ENCODE measurements around the gene DCPS.
A peak's percentile ranks its signal among the peaks of the same experiment; 100 is the strongest.

DCPS gene

DNA sequence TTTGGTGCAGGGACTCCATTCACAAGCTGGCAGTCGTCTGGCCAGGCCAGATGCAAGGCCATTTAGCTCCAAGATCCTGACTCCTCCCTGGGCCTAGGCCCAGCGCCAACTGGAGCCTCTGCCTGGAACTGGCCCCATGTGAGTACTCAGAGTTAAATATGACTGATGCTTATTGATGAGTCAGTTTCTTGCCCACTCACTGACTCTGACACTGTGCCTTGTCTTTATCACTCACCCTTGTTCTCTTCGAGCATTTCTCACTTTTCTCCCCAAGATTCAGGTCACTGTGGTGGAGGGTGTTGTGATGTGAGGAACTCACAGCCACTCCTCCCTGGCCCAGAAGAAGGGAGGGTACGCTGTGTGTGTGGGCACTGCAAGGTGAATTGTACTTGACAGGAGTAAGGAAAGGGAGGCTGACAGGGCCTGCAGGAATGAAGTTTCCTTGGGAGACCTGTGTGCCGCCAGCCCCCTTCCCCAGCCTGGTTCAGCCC is 28.4 kb downstream of the DCPS start:
- no peak overlapping the region for H3K4me3 ChIP-seq (ENCODE audit: low read length)
- peak; percentile 79 for DNase-seq (ENCODE audit: low read depth)
- TF ChIP-seq, protein P1, sequence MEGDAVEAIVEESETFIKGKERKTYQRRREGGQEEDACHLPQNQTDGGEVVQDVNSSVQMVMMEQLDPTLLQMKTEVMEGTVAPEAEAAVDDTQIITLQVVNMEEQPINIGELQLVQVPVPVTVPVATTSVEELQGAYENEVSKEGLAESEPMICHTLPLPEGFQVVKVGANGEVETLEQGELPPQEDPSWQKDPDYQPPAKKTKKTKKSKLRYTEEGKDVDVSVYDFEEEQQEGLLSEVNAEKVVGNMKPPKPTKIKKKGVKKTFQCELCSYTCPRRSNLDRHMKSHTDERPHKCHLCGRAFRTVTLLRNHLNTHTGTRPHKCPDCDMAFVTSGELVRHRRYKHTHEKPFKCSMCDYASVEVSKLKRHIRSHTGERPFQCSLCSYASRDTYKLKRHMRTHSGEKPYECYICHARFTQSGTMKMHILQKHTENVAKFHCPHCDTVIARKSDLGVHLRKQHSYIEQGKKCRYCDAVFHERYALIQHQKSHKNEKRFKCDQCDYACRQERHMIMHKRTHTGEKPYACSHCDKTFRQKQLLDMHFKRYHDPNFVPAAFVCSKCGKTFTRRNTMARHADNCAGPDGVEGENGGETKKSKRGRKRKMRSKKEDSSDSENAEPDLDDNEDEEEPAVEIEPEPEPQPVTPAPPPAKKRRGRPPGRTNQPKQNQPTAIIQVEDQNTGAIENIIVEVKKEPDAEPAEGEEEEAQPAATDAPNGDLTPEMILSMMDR (IDR thresholded peaks at IDR 0.05; ENCODE audit: insufficient read depth, low read depth, low read length, missing control alignments) = no peak

DNA sequence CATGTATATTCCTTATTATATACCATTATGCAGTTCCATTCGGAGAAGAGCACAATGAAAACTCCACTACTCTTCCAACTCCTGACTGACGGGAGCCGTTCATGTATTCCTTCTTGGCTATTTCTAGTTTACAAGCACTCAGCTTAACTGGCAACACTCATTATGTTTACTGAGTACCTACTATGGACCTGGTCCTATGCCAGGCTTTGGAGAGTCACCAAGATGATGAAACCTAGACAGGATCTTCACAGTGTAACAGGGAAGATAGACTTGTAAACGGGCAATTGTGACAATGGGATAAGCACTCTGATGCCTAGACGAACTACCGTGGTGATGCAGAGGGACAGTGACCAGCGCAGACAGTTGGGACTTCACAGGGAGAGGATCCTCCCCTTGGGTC is 29.3 kb downstream of the DCPS start:
- peak; percentile 32 for DNase-seq (ENCODE audit: low read depth)
- no peak overlapping the region for H3K4me3 ChIP-seq (ENCODE audit: low read length)
- TF ChIP-seq, protein P1 (IDR thresholded peaks at IDR 0.05; ENCODE audit: insufficient read depth, low read depth, low read length, missing control alignments) = no peak

DNA sequence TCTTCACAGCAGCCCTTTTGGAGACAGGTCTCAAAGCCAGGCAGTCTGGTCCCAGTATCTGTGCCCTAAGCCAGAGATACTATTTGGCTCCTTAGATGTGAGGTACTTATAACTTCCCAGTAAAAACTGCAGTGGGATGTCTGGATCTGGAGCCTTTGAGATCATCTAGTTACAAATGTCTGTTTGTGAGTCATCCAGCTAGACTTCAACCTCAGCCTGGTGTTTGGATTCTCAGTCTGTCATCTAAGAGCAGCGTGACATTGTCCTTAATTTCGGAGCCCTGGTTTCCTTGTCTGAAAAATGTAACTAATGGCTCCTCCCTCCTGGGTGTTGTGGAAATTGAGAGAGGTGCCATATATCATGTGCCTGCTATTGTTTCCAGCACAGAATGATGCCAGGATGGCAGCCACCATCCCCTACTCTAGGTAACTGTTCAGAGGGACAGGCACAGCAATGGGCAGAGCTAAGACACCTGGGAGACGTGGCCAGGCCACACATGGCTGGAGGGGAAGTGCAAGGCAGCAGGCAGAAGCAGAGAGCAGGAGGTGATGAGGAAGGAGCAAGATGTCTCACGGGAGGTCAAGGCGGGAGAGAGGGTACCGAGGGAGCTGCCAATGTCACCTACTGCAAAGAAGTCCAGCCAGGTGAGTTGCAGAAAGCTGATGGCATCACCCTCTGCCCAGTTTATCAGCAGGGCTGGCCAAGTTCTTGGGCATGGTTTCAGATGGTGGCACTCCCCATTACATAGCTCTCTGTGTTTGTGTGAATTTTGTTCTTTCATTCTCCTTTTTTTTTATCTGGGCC is 31.0 kb downstream of the DCPS start:
- H3K4me3 ChIP-seq (ENCODE audit: low read length) = no peak overlapping the region
- TF ChIP-seq, protein P1 (IDR thresholded peaks at IDR 0.05; ENCODE audit: insufficient read depth, low read depth, low read length, missing control alignments) = no peak
- peak; percentile 32 for DNase-seq (ENCODE audit: low read depth)

DNA sequence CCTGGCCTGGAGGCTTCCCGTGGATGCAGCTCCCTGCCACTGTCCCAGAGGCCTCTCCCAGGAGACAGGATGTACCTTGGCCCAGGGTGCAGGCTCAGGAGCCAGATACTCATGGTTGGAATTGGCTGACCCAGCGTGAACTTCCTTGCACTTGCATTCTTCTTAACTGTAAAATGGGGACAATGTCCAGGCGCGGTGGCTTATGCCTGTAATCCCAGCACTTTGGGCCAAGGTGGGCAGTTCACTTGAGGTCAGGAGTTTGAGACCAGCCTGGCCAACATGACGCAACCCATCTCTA is 31.6 kb downstream of the DCPS start:
- no peak overlapping the region for H3K4me3 ChIP-seq (ENCODE audit: low read length)
- TF ChIP-seq, protein P1 (IDR thresholded peaks at IDR 0.05; ENCODE audit: insufficient read depth, low read depth, low read length, missing control alignments) = no peak
- DNase-seq (ENCODE audit: low read depth) = no peak

DNA sequence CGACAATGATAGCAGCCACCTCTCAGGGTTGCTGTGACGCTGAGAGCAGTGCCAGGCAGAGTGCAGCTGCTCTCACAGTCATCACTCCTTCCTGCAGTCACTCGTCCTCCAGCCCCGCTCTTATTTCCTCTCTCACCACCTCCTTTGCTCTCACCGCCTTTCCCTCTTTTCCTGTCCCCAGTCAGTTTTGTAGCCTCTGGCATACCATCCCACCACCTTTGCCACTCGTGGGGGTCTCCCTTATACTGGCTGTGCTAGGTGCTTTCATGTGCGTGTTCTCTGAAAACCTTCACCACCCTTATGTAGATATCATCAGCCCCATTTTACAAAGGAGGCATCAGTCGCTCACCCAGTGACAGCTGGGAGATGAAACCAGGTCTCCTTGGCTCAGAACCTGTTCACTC is 32.3 kb downstream of the DCPS start:
- no peak overlapping the region for H3K4me3 ChIP-seq (ENCODE audit: low read length)
- TF ChIP-seq, protein P1 (IDR thresholded peaks at IDR 0.05; ENCODE audit: insufficient read depth, low read depth, low read length, missing control alignments) = no peak
- DNase-seq (ENCODE audit: low read depth) = no peak

DNA sequence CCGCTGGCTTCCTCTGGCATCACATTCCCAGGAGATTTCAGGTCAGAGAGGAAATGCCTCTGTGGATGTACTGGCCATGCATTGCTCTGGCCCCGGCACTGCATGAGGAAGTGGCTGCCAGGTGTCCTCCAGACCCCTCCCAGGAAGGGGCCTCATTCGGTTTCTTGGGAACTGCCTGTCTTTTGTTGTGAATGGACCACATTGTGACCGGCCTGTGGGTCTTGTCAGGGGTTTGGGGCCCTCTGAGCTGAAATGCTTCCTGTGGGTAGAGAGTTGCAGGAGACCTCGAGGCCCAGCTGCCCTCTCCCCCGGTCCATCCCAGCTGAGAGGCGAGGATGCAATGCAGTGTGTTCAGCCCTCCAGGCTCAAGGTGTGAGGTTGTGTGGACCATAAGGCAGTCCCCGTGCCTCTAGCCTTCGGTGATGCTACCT is 32.8 kb downstream of the DCPS start:
- DNase-seq (ENCODE audit: low read depth) = no peak
- no peak overlapping the region for H3K4me3 ChIP-seq (ENCODE audit: low read length)
- TF ChIP-seq, protein P1 (IDR thresholded peaks at IDR 0.05; ENCODE audit: insufficient read depth, low read depth, low read length, missing control alignments) = no peak

DNA sequence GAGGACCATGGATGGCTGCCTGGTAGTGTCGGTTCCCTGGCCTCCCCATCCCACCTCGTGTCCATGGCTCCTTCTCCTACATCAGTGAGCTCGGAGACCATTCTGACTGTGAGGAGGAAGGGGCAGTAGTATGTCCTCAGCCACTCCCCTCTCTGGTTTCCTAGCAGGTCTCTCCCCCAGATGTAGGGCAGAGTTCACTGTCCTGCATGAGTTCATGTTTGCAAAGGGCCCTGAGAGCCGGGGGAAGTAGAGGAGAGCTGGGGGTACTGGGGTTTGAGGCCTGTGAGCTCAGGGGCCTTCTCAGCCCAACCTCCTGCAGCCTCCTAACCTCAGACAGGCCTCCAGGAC is 33.2 kb downstream of the DCPS start:
- no peak for DNase-seq (ENCODE audit: low read depth)
- TF ChIP-seq, protein P1 (IDR thresholded peaks at IDR 0.05; ENCODE audit: insufficient read depth, low read depth, low read length, missing control alignments) = no peak
- no peak overlapping the region for H3K4me3 ChIP-seq (ENCODE audit: low read length)

Data from epithelial cell of esophagus (primary cell).